NCI-H460 (cell line): ENCODE results near the gene PPP2R1B. TPM values are rescaled to one million over a fixed set of nuclear protein-coding genes. Genes with fewer than 3 reads are reported as not detected.

Experiments
- DNase-seq: peaks from one replicate; pipeline ENCODE4 v3.0.0-alpha.2; 2016; ENCODE audit warnings: low read depth; ENCODE audit errors: extremely low read depth
- total RNA-seq: library from RNA; depleted of rRNA; stranded (reverse); fragments of >200 nt; shearing (Covaris generic); gene quantifications from 2 replicates; pipeline ENCODE4 v1.2.3, GENCODE V29; 2014; rRNA removed

The PPP2R1B gene
- total RNA-seq, 1 experiment from 2014 or later, result 20.5 TPM

DNA sequence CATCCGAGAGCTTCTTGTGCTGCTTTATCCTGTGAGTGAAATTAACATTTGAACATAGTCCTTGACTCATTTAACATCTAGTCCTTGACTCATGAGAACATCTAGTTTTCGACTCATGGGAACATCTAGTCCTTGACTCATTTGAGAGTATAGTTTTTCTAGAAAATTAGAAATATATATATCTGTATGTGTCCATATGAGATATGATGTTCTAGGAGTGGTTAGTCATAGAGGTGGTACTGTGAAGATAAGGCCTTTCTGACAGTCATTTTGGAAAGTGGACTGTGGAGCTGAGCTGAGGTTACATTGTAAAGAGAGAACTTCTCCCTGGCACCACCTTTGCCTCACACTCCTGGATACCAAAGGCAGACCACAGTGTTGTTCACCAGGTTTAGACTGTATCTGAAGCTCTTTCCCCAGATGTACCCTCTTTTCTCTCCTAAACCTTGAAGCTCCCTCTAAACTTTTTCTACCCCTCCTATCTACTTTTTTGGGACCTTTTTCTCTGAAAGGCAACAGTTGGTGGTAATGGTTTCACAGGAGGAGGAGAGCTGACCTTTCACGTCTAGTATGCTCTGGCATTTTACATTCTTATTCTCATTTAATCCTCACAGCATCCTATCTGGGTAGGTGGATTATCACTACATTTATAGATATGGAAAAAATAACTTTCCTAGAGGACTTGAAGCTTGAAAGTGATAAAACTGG is 67.2 kb downstream of the PPP2R1B start:
- DNase-seq, result no peak

DNA sequence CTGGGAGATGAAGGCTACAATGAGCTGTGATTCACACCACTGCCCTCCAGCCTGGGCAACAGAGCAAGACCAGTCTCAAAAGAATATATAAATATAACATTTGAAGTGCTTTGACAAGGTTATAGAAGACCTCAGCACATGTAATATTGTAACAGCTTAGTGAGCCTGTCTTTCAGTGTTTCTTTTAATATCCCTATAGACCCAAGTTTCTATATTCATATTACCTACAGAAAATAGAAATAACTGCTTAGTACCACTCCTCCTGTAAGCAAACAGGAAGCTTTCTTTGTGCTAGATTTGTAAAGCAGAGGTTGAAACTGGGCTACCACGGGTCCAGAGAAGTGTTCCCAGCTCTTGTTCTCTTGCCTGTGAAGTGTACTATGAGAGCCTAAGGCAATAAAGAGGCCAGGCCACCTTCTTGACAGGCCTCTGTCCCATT is 68.2 kb downstream of the PPP2R1B start:
- no peak for DNase-seq

GRCh38 chr11:111696556-111696955 is 69.6 kb downstream of the PPP2R1B start:
- no peak for DNase-seq

DNA sequence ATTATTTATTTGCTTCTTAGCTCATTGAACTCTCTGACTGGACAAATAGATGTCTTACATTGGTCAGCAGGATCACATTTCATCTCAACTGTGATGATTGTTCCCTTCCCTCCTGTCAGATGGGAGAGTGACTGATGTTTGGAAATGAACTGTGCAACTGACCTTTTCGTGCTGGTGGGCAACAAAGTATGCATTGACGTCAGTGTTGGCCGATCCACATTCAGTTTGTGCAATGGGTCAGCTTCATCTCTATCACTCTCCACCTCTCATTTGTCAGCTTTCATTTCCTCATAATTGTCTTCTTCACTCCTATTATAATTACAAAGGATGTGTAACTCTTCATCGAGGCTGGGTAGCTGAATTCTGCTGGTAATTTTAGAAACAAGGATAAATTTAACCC is 71.3 kb downstream of the PPP2R1B start:
- DNase-seq, result peak; percentile 33

DNA sequence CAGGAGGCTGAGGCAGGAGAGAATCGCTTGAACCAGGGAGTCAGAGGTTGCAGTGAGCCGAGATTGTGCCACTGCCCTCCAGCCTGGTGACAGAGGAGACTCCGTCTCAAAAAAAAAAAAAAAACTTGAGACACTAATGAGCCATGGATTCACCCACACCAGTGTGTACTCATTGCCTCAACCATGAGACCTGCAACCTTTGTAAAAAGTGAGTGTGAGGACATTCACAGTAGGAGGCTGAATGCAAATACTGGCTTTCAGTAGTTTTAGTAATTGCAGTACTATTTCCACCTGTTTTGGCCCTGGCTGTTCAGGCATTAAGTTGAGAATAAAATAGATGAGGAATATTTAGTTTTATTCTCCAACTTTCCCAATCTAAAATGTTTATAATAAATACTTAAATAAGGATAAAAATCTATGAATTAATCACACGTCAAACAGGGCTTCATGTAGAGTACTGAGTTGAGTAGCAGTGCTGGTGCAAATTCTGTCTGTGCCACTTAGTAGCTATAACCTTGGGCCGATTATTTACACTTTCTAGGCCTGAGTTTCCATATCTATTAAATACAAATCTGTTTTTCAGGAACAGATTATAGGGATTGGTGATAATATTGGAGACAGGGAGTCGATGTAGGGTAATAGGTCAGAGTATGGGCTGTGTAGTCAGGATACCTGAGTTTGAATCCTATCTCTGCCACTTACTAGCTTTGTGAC is 72.8 kb downstream of the PPP2R1B start:
- DNase-seq, result no peak

GRCh38 chr11:111691741-111692140 is 74.4 kb downstream of the PPP2R1B start:
- no peak for DNase-seq

- DNase-seq, result no peak
Observed at GRCh38 chr11:111691176-111691575, 75.0 kb downstream of the PPP2R1B start.

DNA sequence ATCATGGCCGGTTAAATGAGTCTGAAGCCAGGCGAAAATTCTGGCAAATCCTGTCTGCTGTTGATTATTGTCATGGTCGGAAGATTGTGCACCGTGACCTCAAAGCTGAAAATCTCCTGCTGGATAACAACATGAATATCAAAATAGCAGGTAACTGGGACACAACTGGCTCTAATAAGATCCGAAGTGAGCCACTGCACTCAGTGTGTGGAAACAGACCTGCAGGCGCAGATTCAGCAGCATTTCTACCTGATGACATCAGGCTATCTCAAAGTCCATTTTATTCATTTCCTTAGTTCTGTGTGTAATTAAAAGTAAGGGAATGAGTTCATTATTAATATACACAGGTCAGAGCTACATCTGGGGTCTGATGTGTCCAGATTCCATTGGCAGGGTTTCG is 78.2 kb downstream of the PPP2R1B start:
- DNase-seq, result no peak

DNA sequence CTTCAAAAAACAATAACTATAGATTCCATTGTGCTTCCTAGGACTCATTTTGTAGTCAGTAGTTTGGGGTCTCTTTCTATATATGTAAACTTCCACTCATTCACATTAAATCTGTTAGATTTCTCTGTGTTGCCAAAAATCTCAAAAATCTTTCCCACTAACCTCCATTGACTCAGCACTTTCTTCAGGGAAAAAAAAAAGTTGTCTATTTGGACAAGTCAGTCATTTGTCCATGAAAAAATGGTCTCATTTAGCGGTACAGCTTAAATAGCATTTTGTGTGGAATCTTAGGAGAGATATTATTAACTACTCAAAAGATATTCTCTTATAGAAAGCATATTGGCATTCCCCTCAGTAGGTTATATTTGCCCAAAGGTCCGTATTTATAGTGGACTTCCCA is 81.9 kb downstream of the PPP2R1B start:
- DNase-seq, result no peak

DNA sequence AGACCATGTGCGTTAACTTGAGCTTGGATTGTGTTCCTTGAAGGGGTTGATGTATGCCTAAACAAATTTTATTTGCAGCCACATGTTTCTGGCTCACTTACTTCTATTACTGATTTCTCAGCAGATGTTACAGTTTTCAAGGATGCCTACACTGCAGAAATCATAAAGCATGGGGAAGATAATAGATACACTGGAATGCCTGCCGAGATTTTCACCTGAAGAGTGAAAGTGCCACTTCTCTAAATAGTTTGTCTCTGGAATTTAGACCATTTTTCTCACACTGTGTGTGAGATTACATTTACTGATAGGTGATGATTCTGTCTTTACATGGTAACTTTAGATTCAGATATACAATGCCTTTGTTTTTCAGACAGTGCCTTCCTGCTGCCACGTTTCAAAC is 82.4 kb downstream of the PPP2R1B start:
- no peak for DNase-seq

DNA sequence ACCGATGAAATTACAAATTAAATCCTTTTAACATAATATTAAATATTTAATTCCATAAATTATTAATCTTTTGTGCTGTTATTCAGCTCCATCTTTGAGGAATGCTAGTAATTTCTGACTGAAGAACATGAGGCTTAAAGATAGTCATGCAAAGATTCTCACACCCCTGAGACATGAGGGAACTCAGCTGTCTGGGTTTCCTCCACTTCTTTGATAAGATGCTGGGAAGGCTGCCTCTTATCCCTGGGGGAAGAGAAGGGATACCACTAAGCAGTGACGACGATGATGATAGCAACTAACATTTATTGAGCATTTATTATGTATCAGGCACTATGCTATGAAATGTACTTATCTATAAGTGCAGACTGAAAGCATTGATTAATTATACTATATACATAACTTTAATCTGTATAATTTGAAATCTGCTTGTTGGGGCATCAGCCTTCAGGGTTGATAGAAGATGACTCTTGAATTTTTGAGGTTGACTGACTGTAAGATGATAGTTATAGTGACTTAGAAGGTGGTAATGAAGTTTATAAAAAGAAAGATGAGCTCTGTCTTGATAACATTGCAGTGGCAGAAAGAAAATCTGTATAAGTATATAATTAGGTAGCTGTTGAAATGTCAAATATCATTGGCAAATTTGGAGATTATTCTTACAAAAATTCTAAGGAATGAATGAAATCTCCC is 85.6 kb downstream of the PPP2R1B start:
- no peak for DNase-seq

Other genes with a start within 250 kb of the PPP2R1B start
- not detected in 2 replicates for gene LAYN, start 225.7 kb downstream of the PPP2R1B start, total RNA-seq
- gene SIK2, start 163.9 kb downstream of the PPP2R1B start, total RNA-seq, result 6.1 and 6.5 TPM in 2 replicates
- gene ALG9, start 105.2 kb upstream of the PPP2R1B start, total RNA-seq, result 39.9 and 47.5 TPM in 2 replicates
- gene FDXACB1, start 112.8 kb upstream of the PPP2R1B start, total RNA-seq, result 3.1 and 4.7 TPM in 2 replicates
- gene CFAP68, start 113.2 kb upstream of the PPP2R1B start, total RNA-seq, result 32.0 and 38.6 TPM in 2 replicates
- 10.4 and 12.4 TPM in 2 replicates for gene CRYAB, start 145.4 kb upstream of the PPP2R1B start, total RNA-seq
- not detected in 2 replicates for gene HSPB2, start 146.3 kb upstream of the PPP2R1B start, total RNA-seq
- 0.25 TPM in 1 of 2 replicates, not detected in the other for gene C11orf52, start 152.5 kb upstream of the PPP2R1B start, total RNA-seq
- 6.3 and 7.4 TPM in 2 replicates for gene DIXDC1, start 171.0 kb upstream of the PPP2R1B start, total RNA-seq